SJSA1 (cell line): ENCODE data around the gene FOXP2. TPM values are rescaled to one million over a fixed set of nuclear protein-coding genes. Genes with fewer than 3 reads are reported as not detected.
"Not testable (repeated sequence)": the region's sequence is repeated elsewhere in the genome, so short reads cannot be mapped to it uniquely, and the experiment has no call there.

Experiments
- DNase-seq, 2 experiments: peaks; one replicate each; pipeline ENCODE4 v3.0.0-alpha.2; 2015 to 2020; ENCODE audit warnings: low spot score in 2 of 2, low read depth in 1 of 2
- H3K27ac ChIP-seq: fragments of 250-450 bp; sonication (Bioruptor Pico); 2 replicates; pipeline ENCODE4 v1.5.1; 2020; ENCODE audit warnings: mild to moderate bottlenecking, moderate library complexity
- H3K27me3 ChIP-seq: fragments of 250-450 bp; sonication (Bioruptor Pico); replicated peaks from 2 replicates; pipeline ENCODE4 v1.5.1; 2020; ENCODE audit warnings: mild to moderate bottlenecking, moderate library complexity
- H3K36me3 ChIP-seq: fragments of 250-450 bp; sonication (Bioruptor Pico); 2 replicates; pipeline ENCODE4 v1.5.1; 2020; ENCODE audit warnings: mild to moderate bottlenecking
- H3K4me1 ChIP-seq: fragments of 250-450 bp; sonication (Bioruptor Pico); replicated peaks from 2 replicates; pipeline ENCODE4 v1.6.1; 2021; ENCODE audit warnings: mild to moderate bottlenecking
- H3K4me3 ChIP-seq: fragments of 250-450 bp; sonication (Bioruptor Pico); 2 replicates; pipeline ENCODE4 v1.5.1; 2020; ENCODE audit warnings: mild to moderate bottlenecking
- H3K9me3 ChIP-seq: fragments of 250-450 bp; sonication (Bioruptor Pico); replicated peaks from 2 replicates; pipeline ENCODE4 v1.5.1; 2020; ENCODE audit warnings: mild to moderate bottlenecking
- total RNA-seq: library from RNA; depleted of rRNA; stranded (reverse); fragments of >200 nt; shearing (Covaris generic); gene quantifications from 2 replicates; pipeline ENCODE4 v1.2.3, GENCODE V29; 2014

FOXP2 gene
- total RNA-seq, 1 experiment from 2014 or later, result not detected

GRCh38 chr7:114432703-114433102 is 18.1 kb downstream of the FOXP2 start:
- no peaks in the 10 kb centered on the region for H3K9me3 ChIP-seq
- H3K27me3 ChIP-seq, result no peaks in the 10 kb centered on the region
- H3K4me1 ChIP-seq, result no peaks in the 10 kb centered on the region
- DNase-seq, result no peak
- no peak overlapping the region for H3K4me3 ChIP-seq
- no peaks in the 10 kb centered on the region for H3K36me3 ChIP-seq
- no peak overlapping the region for H3K27ac ChIP-seq

- Histone ChIP-seq H3K27ac (no peak overlapping the region), H3K27me3 (no peaks in the 10 kb centered on the region), H3K9me3 (no peaks in the 10 kb centered on the region), H3K4me1 (no peaks in the 10 kb centered on the region), H3K36me3 (no peaks in the 10 kb centered on the region), H3K4me3 (no peak overlapping the region)
- no peak for DNase-seq
Measured at GRCh38 chr7:114439581-114439980, 25.0 kb downstream of the FOXP2 start.

GRCh38 chr7:114440927-114441326 is 26.3 kb downstream of the FOXP2 start:
- not testable (repeated sequence) for H3K9me3 ChIP-seq, H3K27me3 ChIP-seq, H3K4me1 ChIP-seq, DNase-seq, H3K4me3 ChIP-seq, H3K36me3 ChIP-seq, H3K27ac ChIP-seq

GRCh38 chr7:114444196-114444595 is 29.6 kb downstream of the FOXP2 start:
- Histone ChIP-seq H3K4me3 (no peak overlapping the region), H3K36me3 (no peaks in the 10 kb centered on the region), H3K27ac (no peak overlapping the region), H3K27me3 (no peaks in the 10 kb centered on the region), H3K4me1 (no peaks in the 10 kb centered on the region), H3K9me3 (no peaks in the 10 kb centered on the region)
- no peak for DNase-seq

- Histone ChIP-seq H3K27ac (no peak overlapping the region), H3K4me1 (no peaks in the 10 kb centered on the region), H3K36me3 (no peaks in the 10 kb centered on the region), H3K9me3 (no peaks in the 10 kb centered on the region), H3K27me3 (no peaks in the 10 kb centered on the region; the same call in 1 of the 2 replicates), H3K4me3 (no peak overlapping the region)
- no peak for DNase-seq
Measured at GRCh38 chr7:114450431-114450830, 35.8 kb downstream of the FOXP2 start.

- Histone ChIP-seq H3K9me3 (no peaks in the 10 kb centered on the region), H3K36me3 (no peaks in the 10 kb centered on the region), H3K27me3 (no peaks in the 10 kb centered on the region), H3K27ac (no peak overlapping the region), H3K4me1 (no peaks in the 10 kb centered on the region), H3K4me3 (no peak overlapping the region)
- no peak for DNase-seq
Measured at GRCh38 chr7:114459574-114459973, 45.0 kb downstream of the FOXP2 start.

GRCh38 chr7:114460021-114460420 is 45.4 kb downstream of the FOXP2 start:
- Histone ChIP-seq H3K4me1 (no peaks in the 10 kb centered on the region), H3K4me3 (no peak overlapping the region), H3K27me3 (no peaks in the 10 kb centered on the region), H3K9me3 (no peaks in the 10 kb centered on the region), H3K36me3 (no peaks in the 10 kb centered on the region), H3K27ac (no peak overlapping the region)
- DNase-seq, result no peak

- Histone ChIP-seq H3K4me1 (no peaks in the 10 kb centered on the region), H3K36me3 (no peaks in the 10 kb centered on the region), H3K27me3 (no peaks in the 10 kb centered on the region), H3K4me3 (no peak overlapping the region), H3K27ac (no peak overlapping the region), H3K9me3 (no peaks in the 10 kb centered on the region)
- DNase-seq, result no peak
Measured at GRCh38 chr7:114466917-114467316, 52.3 kb downstream of the FOXP2 start.

GRCh38 chr7:114468844-114469243 is 54.2 kb downstream of the FOXP2 start:
- Histone ChIP-seq H3K27ac (no peak overlapping the region), H3K4me1 (no peaks in the 10 kb centered on the region), H3K4me3 (no peak overlapping the region), H3K36me3 (no peaks in the 10 kb centered on the region), H3K9me3 (no peaks in the 10 kb centered on the region), H3K27me3 (no peaks in the 10 kb centered on the region)
- no peak for DNase-seq

- no peak for DNase-seq
- Histone ChIP-seq H3K4me3 (no peak overlapping the region), H3K27ac (no peak overlapping the region), H3K9me3 (no peaks in the 10 kb centered on the region), H3K36me3 (no peaks in the 10 kb centered on the region), H3K4me1 (no peaks in the 10 kb centered on the region), H3K27me3 (no peaks in the 10 kb centered on the region)
Measured at GRCh38 chr7:114472896-114473512, 58.4 kb downstream of the FOXP2 start.

- Histone ChIP-seq H3K4me1 (no peaks in the 10 kb centered on the region), H3K36me3 (no peaks in the 10 kb centered on the region), H3K4me3 (no peak overlapping the region), H3K9me3 (no peaks in the 10 kb centered on the region), H3K27me3 (no peaks in the 10 kb centered on the region), H3K27ac (no peak overlapping the region)
- no peak for DNase-seq
Measured at GRCh38 chr7:114478384-114478783, 63.8 kb downstream of the FOXP2 start.

GRCh38 chr7:114481999-114482398 is 67.4 kb downstream of the FOXP2 start:
- Histone ChIP-seq H3K27ac (no peak overlapping the region), H3K36me3 (no peaks in the 10 kb centered on the region), H3K4me1 (no peaks in the 10 kb centered on the region), H3K4me3 (no peak overlapping the region), H3K9me3 (no peaks in the 10 kb centered on the region), H3K27me3 (no peaks in the 10 kb centered on the region)
- DNase-seq, result no peak

- Histone ChIP-seq H3K27me3 (no peaks in the 10 kb centered on the region), H3K36me3 (no peaks in the 10 kb centered on the region), H3K4me3 (no peak overlapping the region), H3K9me3 (no peaks in the 10 kb centered on the region), H3K4me1 (no peaks in the 10 kb centered on the region), H3K27ac (no peak overlapping the region)
- no peak for DNase-seq
Measured at GRCh38 chr7:114484226-114484625, 69.6 kb downstream of the FOXP2 start.

GRCh38 chr7:114487174-114487573 is 72.6 kb downstream of the FOXP2 start:
- Histone ChIP-seq H3K36me3 (no peaks in the 10 kb centered on the region), H3K4me1 (no peaks in the 10 kb centered on the region), H3K27me3 (no peaks in the 10 kb centered on the region), H3K4me3 (no peak overlapping the region), H3K27ac (no peak overlapping the region), H3K9me3 (no peaks in the 10 kb centered on the region)
- DNase-seq, result no peak

- H3K27me3 ChIP-seq, result no peaks in the 10 kb centered on the region
Measured at GRCh38 chr7:114488696-114489095, 74.1 kb downstream of the FOXP2 start.

More at GRCh38 chr7:114488696-114489095, 74.1 kb downstream of the FOXP2 start:
- Histone ChIP-seq H3K4me3 (no peak overlapping the region), H3K4me1 (no peaks in the 10 kb centered on the region), H3K27ac (no peak overlapping the region), H3K36me3 (no peaks in the 10 kb centered on the region), H3K9me3 (no peaks in the 10 kb centered on the region)
- no peak for DNase-seq
